COR-L47 (cell line): ENCODE data around the gene SLC25A22.
A peak's percentile ranks its signal among the peaks of the same experiment; 100 is the strongest.

Experiments
- DNase-seq: peaks from one replicate; lab custom pipeline; 2025; lab: John Stamatoyannopoulos, UW

The SLC25A22 gene

DNA sequence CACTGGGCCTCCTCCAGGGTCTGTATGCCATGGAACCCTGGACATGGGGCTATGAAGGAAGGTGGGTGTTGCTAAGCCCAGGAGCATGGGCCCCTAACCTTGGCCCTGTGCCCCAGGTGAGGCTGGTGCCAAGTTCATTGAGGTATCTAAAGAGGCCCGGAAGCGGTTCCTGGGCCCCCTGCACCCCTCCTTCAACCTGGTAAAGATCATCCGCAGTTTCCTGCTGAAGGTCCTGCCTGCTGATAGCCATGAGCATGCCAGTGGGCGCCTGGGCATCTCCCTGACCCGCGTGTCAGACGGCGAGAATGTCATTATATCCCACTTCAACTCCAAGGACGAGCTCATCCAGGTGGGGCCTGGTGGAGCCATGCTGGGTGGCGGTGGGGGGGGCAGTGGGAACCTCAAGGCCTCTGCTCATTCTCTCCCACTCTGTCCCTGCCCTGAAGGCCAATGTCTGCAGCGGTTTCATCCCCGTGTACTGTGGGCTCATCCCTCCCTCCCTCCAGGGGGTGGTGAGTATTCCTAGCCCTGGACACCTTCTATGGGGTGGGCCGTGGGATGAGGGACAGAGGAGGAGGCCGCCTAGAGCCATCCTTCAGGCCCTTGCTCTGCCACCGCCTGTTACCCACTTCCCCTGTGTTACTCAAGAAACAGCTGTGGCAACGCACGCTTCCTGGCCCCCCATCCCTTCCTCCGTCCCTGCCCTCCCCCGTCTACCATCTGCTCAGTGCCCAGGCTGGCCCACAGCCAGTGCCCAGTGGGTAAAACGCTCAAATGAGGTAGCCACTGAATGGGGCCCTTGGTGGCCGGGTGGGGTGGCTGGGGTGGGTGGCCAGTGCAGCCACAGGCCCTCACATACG, 23.7 kb upstream of the SLC25A22 start:
- no peak for DNase-seq

DNA sequence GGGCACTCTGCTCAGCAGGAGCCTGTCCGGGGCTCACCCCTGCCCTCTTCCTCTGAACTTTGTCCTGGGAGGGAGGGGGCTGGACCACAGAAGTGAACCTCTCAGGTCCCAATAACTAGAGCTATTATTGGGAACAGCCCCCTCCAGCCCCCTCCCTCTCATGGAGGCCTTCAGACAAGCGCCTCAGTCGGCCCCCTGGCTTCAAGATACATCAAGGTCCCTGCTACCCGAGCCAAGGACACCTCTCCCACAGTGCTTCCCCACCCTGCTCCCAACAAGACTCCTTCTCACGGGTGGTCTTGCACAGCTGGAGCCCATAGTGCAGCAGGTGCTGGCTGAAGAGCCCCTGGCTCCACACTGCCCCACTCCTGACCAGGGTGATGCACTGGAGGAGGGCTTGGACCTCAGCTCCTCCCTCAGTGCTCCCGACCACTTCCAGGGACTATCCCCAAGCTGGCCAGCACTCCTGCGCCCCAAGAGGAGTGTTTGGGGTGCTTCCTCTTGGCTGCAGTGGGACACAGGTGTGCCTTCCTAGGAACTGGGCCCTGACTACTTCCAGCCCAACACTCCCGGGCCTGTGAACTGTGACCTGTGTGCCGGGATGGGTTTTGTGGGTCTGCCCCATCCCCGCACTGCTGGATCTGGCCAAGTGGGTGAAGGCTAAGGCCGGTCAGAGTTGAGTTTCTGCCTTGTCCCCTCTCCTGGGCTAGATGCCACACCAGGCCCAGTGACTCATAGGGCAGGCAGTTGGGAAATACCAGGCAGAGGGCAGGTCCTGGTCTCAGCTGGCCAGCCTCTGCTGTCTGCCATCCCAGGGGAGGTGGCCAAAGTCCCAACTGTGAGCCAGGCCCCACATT, 22.8 kb upstream of the SLC25A22 start:
- no peak for DNase-seq

DNA sequence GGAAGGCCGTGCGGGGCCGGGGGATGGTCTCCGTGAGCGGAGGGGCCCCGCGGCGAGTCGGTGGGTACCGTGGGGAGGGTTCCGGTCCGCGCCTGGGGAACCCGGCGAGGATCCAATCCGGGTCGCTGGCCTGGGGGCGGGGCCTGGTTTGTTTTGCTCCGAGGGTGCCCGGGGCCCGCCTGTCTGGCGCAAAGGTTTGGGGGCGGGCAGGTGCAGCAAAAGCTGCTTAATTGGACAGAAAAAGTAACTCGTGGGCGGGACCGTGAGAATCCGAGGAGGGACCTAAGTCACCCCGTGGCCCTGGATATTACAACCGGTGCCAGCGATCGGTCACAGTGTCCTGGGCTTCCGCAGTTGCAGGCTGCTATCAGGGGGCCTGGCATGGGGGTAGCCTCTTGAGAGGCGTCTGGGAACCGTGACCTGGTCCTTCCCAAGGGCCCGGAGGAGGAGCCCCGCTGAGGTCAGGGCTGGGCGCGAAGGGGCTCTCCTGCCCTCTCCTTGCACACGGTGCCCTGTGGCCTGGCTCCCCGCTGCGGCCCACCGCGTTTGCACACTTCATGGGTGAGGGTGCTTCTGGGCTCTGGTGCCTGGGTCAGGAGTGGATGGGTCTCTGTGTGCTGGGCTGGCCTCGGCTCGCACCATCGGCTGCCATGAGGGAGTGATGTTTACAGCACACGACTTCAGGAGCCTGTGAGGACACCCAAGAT, 22.0 kb upstream of the SLC25A22 start:
- peak; percentile 82 for DNase-seq

DNA sequence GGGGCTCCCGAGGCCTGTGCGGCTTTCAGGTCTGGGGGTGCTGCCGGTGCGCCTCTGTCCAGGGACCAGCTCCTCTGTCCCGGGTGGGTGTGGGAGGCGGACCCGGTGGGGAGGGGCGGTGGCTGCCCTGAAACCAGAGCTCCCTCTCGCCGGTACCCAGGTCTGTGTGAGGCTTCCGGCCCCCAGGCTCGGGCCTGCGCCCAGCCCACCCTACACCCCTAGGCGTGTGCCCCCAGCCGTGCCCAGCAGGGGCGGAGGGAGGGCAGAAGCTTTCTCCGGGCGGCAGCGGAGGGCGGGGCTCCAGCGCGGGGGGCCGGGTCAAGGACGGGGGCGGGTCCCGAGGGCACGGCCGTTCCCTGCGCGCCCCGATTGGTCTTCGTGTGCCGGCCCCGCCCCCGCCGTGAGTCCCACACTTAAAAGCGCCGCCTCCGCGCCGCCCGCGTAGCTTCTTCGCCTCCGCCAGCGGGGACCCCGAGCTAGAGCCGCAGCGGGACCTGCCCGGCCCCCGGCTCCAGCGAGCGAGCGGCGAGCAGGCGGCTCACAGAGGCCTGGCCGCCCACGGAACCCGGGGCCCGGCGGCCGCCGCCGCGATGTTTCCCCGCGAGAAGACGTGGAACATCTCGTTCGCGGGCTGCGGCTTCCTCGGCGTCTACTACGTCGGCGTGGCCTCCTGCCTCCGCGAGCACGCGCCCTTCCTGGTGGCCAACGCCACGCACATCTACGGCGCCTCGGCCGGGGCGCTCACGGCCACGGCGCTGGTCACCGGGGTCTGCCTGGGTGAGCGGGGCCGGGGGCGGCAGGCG, 21.2 kb upstream of the SLC25A22 start:
- DNase-seq = peak; percentile 92

DNA sequence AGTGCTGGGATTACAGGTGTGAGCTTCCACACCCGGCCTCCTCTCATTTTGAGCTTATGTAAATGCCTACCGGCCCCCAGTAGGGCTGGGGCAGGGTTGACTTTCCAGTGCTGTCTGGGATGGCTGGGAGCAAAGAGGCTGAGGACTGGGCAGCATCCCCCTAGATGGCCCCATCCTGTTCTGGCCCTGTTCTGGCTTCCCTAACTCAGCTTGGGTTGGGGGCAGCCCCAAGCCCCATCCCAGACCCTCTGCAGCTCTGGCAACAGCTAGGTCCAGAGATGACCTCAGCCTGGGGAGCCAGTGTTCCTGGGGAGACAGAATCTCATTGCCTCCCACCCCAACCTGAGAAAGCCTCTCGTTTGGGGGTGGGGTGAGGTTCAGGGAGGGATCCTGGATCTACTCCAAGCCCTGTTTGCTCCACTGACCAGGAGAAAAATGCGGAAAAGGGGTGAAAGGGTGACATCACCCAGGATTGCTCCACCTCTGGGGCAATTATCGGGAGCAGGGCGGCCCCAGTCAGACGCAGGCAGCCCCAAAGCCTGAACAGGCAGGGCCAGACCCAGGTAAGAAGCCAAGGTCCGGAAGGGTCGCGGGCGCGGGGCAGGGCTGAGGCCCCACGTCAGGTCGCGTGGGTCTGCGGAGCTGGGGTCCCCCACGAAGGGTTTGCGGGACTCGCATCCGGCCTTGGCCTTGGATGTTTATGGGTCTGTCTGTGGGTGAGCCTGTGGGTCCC, 20.5 kb upstream of the SLC25A22 start, which contains the start of gene PNPLA2:
TSS of gene PNPLA2 (plus strand) at position 519 of the 733 bp plus-strand sequence. CDS start 805 bp downstream, outside the sequence.
- no peak for DNase-seq

DNA sequence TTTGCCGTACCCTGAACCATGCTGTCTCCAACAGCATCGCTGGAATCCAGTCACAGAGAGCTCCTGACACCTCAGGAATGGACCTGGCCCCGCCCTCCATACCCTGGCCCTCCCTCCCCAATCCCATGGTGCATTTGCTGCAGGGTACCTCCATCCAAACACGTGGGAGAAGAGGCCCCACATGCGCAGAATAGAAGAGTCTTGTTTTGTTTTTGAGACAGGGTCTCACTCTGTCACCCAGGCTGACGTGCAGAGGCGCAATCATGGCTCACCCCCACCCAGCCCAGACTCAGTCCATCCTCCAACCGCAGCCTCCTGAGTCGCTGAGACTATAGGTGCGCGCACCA, 18.3 kb upstream of the SLC25A22 start:
- no peak for DNase-seq

DNA sequence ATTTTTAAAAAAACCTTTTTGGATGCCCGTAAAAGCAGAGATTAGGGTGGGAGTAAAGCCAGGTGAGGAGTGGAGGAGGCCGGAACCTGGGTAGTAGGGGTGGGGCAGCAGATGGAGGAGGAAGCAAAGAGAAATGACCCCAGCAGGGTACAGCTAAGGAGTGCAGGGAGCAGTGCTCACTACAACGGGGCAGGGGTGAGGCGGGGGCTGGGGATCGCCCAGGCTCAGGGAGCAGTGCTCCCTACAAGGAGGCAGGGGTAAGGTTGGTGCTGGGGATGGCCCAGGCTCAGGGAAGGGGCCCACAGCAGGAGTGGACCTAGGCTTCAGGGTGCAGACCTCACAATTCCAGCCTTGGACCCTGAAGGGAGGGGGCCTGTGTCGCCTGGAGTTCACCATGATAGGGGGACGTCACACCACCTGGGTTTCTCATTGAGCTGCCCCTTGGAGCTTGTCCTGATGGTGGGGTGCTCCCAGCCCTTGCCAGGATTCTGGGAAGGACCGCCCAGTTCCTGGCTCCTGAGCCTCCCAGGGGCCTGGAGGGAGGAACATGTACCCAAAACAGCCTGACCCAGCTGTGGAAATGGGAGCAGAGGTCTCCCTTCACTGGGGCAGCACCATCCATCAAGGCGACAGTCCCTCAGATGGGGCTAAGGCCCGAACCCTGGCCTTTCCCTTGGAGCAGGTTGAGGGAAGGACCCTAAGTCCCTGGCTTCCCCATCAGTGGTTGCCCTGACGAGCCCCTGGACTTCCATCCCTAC, 17.8 kb upstream of the SLC25A22 start:
- DNase-seq = no peak

DNA sequence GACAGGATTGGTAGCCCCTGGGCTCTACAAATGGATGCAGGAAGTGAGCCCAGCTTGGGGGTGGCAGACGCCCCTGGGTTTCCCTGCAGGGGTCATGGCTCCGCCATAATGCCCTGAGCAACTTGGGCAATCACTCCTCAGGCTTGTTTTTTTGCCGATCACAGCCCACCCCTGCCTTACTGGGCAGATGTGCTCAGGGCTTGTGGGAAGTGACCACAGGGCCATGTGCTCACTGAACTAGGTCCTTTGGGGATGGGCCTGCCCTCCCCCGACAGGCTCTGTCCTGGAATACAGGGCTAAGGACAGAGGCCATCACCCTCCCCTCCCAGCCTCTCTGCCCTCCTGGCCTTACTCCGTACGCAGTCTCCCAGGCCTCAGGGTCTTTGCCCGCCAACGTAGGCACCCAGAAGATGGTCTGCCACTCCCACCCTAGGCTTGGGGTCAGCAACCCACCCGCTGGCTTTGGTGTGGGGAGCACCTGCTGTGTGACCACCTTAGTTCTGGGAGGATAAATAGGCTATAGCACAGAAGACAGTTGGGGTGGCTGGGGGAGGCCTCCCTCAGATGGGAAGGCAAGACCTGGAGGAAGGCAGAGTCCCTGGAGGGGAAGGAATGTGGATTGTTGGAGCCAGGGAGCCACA, 15.5 kb upstream of the SLC25A22 start:
- DNase-seq = no peak

DNA sequence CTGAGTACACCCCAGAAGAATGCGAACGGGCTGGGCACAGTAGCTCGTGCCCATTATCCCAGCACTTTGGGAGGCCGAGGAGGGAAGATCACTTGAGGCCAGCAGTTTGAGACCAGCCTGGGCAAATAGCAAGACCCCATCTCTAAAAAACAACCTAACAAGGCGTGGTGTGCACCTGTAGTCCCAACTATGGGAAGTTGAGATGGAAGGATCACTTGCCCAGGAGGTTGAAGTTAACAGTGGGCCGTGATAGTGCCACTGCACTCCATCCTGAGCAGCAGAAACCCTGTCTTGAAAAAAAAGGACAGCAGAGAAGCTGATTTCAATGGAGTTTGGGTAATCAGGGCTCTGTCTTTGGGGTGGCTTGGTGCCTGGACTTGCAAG, 15.0 kb upstream of the SLC25A22 start:
- no peak for DNase-seq

DNA sequence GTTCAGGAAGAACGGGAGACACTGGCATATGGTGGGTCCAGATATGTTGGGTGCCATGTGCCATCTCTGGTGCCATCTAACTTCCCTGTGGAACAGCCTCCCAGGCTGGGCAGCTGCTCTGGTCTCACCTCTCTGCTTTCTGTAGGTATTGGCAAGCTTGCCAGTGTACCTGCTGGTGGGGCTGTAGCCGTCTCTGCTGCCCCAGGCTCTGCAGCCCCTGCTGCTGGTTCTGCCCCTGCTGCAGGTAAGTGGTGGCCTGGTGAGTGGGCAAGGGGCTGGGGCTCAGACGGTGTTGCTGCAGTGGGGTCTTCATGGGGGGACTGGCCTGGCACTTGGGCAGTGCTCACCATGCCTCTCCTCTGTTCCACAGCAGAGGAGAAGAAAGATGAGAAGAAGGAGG, 14.3 kb upstream of the SLC25A22 start:
- no peak for DNase-seq

DNA sequence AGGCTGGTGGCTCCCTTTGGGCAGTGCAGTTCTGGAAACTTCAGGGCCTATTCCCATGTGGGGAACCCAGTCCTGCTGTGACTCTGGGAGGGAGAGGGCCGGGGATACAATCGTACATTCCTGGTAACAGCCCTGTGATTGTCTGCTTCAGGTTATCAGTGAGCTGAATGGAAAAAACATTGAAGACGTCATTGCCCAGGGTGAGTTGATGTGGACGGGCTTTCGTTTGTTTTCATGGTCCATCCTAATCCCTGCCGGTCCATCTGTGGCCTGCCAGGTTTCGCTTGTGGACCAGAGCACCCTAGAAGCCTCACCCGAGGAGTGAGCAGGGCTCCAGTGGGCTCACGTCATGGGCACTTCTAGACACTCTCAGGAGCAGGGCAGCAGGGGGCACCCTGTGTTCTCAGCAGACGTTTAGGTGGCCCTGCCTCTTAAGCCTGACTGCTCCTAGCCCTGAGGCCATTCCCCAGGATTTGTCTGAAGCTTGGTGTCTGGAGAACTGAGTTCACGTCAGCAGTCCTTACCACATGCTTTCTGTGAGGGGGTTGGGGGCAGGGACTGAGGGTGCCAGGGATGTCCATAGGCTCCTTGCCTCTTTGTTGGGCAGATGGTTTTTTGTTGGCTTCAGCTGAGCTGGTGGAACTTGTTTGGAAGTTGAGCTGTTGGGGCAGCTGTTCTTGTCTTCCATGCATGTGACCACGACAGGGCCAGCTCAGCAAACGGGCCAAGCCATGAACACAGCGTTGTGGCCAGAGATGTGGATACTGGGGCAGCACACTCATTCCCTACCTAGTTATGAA, 13.6 kb upstream of the SLC25A22 start:
- no peak for DNase-seq

DNA sequence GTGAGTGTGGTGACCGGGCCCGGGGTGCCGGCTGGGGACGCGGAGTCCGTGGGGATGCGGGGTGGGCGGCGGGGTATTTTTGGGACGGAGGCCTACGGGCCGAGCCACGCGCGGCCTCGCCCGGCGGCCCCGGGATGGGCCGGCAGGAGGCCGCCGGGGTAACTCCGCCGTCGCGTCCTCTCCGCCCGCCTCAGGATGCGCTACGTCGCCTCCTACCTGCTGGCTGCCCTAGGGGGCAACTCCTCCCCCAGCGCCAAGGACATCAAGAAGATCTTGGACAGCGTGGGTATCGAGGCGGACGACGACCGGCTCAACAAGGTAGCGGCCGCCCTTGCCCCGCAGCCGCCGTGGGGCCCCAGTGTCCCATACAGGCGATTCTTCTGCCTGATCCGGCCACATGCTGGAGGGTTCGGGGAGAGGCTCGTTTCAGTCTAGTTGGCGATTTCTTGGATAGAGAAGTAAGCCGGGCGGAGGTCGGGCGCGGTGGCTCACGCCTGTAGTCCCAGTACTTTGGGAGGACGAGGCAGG, 12.0 kb upstream of the SLC25A22 start:
- DNase-seq = no peak

DNA sequence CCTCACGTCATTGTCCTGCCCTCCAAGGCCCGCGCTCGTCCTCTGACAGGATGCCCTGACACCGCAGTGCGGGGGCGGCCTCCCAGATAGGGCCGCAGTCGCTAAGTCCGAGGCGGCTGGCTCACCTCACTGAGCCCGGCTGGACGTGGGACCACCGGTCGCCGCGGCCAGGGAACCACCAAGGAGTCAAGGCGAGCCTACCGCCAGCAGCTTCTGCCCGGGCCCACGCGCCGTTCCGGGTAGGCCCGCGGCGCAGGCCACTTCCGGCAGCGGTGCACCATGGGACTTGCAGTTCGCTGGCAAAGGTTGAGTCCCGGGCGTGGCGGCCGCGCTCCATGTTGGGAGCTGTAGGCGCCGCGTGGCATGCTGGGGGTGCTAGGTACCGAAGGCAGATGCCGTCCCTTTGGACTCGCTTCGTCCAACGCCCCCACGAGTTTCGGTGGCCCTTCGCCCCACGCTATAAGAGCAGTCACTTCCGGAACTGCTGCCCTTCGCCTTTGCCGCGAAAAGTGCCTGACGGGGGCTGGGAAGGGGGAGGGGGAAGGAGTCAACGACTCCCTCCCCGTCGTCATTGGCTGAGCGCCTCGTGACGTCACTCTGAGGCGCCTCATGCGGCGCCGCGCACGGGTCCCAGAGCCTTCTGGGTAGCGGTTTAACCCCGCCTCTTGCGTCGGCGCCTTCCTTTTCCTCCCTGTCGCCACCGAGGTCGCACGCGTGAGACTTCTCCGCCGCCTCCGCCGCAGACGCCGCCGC, 11.4 kb upstream of the SLC25A22 start, which contains the start of gene RPLP2:
TSS of gene RPLP2 (plus strand) at position 681 of the 753 bp plus-strand sequence. CDS start 268 bp downstream, outside the sequence.
- peak; percentile 96 for DNase-seq

DNA sequence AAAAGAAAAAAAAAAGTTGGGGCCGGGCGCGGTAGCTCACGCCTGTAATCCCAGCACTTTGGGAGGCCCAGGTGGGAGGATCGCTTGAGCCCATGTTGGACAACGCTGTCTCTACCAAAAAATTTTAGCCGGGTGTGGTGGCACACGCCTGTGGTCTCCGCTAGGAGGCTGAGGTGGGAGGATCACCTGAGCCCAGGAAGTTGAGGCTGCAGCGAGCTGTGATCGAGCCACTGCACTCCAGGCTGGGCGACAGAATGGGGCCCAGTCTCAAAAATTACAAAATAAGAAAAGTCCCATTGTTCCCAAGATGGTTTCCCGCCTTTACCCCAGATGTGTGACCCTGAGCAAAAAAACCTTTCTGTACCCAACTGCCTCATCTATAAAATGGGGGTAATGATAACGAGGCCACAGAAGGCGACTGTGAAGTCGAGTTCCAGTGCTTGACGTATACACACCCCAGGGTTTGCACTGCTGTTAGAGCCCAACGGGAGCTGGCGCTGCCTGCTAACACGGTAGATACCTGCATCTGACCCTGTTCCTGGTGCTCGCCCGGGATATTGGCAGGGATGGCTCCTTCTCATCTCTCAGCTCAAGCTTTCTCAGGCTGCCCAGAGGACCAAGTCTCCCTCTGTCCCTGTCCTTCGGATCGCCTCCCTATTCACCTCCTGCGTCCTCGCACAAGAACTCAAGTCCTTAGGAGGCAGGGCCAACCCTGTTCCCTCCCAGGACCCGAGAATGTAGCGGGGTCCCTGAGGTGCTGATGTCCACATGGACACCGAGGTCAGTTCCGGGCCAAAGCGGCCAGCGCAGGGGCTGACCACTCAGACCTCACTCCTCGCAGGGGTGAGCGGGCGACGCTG, 10.6 kb upstream of the SLC25A22 start:
- no peak for DNase-seq

DNA sequence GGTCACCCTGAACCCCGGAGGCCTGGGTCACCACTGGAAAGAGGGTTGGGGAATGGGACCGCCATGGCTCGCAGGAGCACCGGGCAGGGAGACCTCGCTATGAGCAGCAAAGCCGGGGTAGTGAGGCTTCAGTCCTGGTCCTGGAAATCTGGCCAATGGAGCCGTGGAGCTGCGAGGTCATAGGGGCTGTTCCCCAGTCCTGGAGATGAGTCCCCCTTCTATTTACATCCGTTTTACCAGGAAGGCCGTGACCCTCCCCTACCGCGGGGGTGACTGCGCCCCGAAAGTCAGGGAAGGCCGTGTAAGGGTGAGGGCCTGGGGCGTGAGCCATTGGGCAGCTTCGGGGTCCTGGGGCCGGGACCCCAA, 6.5 kb upstream of the SLC25A22 start:
- DNase-seq = no peak

DNA sequence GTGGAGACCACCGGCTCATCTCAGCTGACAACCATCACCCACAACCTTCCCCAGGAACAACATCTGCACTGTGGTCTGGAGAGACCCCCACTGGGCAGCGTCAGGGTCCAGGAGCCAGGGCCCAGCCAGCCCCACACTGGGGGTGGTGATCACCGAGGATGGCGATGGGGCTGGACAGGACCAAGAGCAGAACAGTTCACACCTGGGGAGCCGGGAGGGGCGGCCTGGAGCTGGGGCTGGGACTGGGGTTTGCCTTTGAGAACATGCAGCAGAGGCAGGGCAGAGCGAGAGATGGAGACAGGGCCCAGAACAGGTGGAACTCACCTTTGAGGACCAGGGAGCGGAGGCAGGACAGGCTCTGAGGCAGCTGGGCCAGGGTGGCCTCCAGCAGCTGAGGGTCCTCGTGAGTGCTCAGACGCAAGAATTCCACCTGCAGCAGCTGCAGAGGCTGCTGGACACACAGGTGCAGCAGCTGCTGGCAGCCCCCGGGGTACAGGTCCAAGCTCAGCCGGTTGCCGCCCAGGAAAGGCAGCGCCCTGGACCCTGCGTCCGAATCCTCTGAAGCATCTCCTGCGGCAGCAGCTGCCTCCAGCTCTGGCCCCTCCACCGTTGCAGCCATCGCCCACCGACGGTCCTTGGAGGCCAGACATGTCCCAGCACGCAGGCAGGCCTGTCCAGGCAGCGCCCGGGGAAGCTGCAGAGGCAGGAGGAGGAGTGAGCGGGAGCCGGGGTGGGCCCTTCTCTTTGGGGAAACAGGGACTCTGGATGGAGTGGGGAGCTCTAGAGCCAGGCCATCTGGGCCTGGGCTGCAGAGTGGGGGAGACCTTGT, 5.9 kb upstream of the SLC25A22 start:
- peak; percentile 58 for DNase-seq
